HL-60 (cell line): ENCODE measurements around the gene ADM2.

Experiments
- POLR2AphosphoS5 ChIP-seq: IDR thresholded peaks from 2 replicates; pipeline ENCODE4 v1.6.1; 2012; ENCODE audit warnings: low read depth
- TF ChIP-seq, protein P1 (sequence below): IDR thresholded peaks from one replicate; pipeline ENCODE4 v1.5.1; 2011; ENCODE audit warnings: low read length, control low read depth, inconsistent platforms; ENCODE audit not compliant: insufficient read depth
- TF ChIP-seq, protein P2 (sequence below): IDR thresholded peaks from 2 replicates; pipeline ENCODE4 v1.6.1; 2012; ENCODE audit warnings: low read depth; ENCODE audit not compliant: insufficient replicate concordance

DNA sequence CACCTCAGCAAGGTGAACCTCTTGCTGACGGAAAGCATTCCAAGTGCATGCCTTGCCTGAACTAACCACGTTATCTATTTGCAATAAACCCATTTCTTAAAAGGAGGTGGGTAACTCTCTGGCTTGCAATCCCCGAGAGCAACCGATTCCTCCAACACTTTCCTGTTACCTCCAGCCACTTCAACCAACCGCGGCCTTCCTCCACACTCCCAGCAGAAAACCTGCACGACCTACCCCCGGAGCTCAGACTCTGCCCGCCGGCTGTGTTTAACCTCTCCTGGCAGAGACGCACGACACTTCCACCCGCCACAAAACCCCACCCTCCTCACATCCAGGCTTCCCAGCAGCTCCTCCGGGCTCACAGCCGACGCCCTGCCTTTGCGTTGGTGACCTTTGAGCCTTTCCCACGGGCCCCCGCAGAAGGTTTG is 43.3 kb downstream of the ADM2 start:
- TF ChIP-seq, protein P1, sequence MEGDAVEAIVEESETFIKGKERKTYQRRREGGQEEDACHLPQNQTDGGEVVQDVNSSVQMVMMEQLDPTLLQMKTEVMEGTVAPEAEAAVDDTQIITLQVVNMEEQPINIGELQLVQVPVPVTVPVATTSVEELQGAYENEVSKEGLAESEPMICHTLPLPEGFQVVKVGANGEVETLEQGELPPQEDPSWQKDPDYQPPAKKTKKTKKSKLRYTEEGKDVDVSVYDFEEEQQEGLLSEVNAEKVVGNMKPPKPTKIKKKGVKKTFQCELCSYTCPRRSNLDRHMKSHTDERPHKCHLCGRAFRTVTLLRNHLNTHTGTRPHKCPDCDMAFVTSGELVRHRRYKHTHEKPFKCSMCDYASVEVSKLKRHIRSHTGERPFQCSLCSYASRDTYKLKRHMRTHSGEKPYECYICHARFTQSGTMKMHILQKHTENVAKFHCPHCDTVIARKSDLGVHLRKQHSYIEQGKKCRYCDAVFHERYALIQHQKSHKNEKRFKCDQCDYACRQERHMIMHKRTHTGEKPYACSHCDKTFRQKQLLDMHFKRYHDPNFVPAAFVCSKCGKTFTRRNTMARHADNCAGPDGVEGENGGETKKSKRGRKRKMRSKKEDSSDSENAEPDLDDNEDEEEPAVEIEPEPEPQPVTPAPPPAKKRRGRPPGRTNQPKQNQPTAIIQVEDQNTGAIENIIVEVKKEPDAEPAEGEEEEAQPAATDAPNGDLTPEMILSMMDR, result no peak
- TF ChIP-seq, protein P2, sequence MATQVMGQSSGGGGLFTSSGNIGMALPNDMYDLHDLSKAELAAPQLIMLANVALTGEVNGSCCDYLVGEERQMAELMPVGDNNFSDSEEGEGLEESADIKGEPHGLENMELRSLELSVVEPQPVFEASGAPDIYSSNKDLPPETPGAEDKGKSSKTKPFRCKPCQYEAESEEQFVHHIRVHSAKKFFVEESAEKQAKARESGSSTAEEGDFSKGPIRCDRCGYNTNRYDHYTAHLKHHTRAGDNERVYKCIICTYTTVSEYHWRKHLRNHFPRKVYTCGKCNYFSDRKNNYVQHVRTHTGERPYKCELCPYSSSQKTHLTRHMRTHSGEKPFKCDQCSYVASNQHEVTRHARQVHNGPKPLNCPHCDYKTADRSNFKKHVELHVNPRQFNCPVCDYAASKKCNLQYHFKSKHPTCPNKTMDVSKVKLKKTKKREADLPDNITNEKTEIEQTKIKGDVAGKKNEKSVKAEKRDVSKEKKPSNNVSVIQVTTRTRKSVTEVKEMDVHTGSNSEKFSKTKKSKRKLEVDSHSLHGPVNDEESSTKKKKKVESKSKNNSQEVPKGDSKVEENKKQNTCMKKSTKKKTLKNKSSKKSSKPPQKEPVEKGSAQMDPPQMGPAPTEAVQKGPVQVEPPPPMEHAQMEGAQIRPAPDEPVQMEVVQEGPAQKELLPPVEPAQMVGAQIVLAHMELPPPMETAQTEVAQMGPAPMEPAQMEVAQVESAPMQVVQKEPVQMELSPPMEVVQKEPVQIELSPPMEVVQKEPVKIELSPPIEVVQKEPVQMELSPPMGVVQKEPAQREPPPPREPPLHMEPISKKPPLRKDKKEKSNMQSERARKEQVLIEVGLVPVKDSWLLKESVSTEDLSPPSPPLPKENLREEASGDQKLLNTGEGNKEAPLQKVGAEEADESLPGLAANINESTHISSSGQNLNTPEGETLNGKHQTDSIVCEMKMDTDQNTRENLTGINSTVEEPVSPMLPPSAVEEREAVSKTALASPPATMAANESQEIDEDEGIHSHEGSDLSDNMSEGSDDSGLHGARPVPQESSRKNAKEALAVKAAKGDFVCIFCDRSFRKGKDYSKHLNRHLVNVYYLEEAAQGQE, result no peak
- TF ChIP-seq POLR2AphosphoS5, result no peak; the same call in 1 of the 2 replicates
